PC-3 (cell line): ENCODE data around the gene GNAT3. TPM values are rescaled to one million over a fixed set of nuclear protein-coding genes. Genes with fewer than 3 reads are reported as not detected.

Source experiments
- ATAC-seq: fragments of 200-7000 bp; cut with Tn5 transposase; 2 replicates; pipeline ENCODE4 v1.9.1; 2020; ENCODE audit warnings: mild to moderate bottlenecking, moderate library complexity
- BruUV-seq: library from RNA; stranded (reverse); fragments of 400-500 nt; replicated peaks from 2 replicates; lab custom pipeline; 2021; lab: Mats Ljungman, UMichigan
- CTCF ChIA-PET: fragments of 300-600 bp; sonication (Branson Sonifier 250); formaldehyde crosslinking; loops from one replicate; lab custom pipeline; 2022; ENCODE audit warnings: antibody characterized with exemption; lab: Charles Lee
- POLR2A ChIA-PET: fragments of 300-600 bp; sonication (Branson Sonifier 250); formaldehyde crosslinking; loops from one replicate; lab custom pipeline; 2022; ENCODE audit warnings: antibody characterized with exemption; ENCODE audit not compliant: unreplicated experiment; lab: Charles Lee
- DNase-seq: peaks from one replicate; pipeline ENCODE4 v3.0.0-alpha.2; 2015
- H2AFZ ChIP-seq: fragments of 300-600 bp; sonication (generic); 2 replicates; pipeline ENCODE4 v1.6.0; 2016; ENCODE audit warnings: antibody characterized with exemption, low read length
- H3F3A ChIP-seq: fragments of 300-600 bp; sonication (generic); one replicate; pipeline ENCODE4 v1.6.0; 2017; ENCODE audit warnings: antibody characterized with exemption, low read length, control low read depth, mild to moderate bottlenecking; ENCODE audit not compliant: unreplicated experiment
- H3K27ac ChIP-seq: fragments of 300-600 bp; sonication (generic); 2 replicates; pipeline ENCODE4 v1.5.1; 2016; ENCODE audit warnings: mild to moderate bottlenecking, low read length
- H3K27me3 ChIP-seq: fragments of 300-600 bp; sonication (generic); 2 replicates; pipeline ENCODE4 v1.6.1; 2016; ENCODE audit warnings: low read length, mixed read lengths
- H3K36me3 ChIP-seq: fragments of 300-600 bp; sonication (generic); 2 replicates; pipeline ENCODE4 v1.6.1; 2016; ENCODE audit warnings: low read depth, mixed run types, low read length, mixed read lengths
- H3K4me1 ChIP-seq: fragments of 300-600 bp; sonication (generic); 2 replicates; pipeline ENCODE4 v1.5.1; 2016; ENCODE audit warnings: low read length; ENCODE audit not compliant: insufficient read depth
- H3K4me2 ChIP-seq: fragments of 300-600 bp; sonication (generic); 2 replicates; pipeline ENCODE4 v1.6.0; 2016; ENCODE audit warnings: low read length
- H3K4me3 ChIP-seq: fragments of 300-600 bp; sonication (generic); 2 replicates; pipeline ENCODE4 v1.5.1; 2016; ENCODE audit warnings: mild to moderate bottlenecking, low read length, mixed read lengths
- H3K79me2 ChIP-seq: fragments of 300-600 bp; sonication (generic); 2 replicates; pipeline ENCODE4 v1.6.1; 2017; ENCODE audit warnings: low read length, mixed read lengths
- H3K9ac ChIP-seq: fragments of 300-600 bp; sonication (generic); 2 replicates; pipeline ENCODE4 v1.6.0; 2016; ENCODE audit warnings: mild to moderate bottlenecking, low read length
- H3K9me2 ChIP-seq: fragments of 300-600 bp; sonication (generic); replicated peaks from 2 replicates; pipeline ENCODE4 v1.6.1; 2016; ENCODE audit warnings: mixed run types, low read length, mixed read lengths
- H3K9me3 ChIP-seq: fragments of 300-600 bp; sonication (generic); 2 replicates; pipeline ENCODE4 v1.6.1; 2016; ENCODE audit warnings: low read length, mixed read lengths
- H4K20me1 ChIP-seq: fragments of 300-600 bp; sonication (generic); 2 replicates; pipeline ENCODE4 v1.6.1; 2016; ENCODE audit warnings: low read length, mixed read lengths
- CTCF ChIP-seq: fragments of 300-600 bp; sonication (generic); conservative IDR thresholded peaks from 2 replicates; pipeline ENCODE4 v1.5.1; 2017; ENCODE audit warnings: antibody characterized with exemption, low read depth, mild to moderate bottlenecking, low read length
- EZH2 ChIP-seq: fragments of 300-600 bp; sonication (generic); IDR thresholded peaks from one replicate; pipeline ENCODE4 v1.6.1; 2017; ENCODE audit warnings: antibody characterized with exemption, mild to moderate bottlenecking, low read length; ENCODE audit not compliant: unreplicated experiment
- EZH2phosphoT487 ChIP-seq: fragments of 300-600 bp; sonication (generic); IDR thresholded peaks from 2 replicates; pipeline ENCODE4 v1.6.1; 2018; ENCODE audit warnings: mild to moderate bottlenecking, antibody characterized with exemption, low read length, borderline replicate concordance
- intact Hi-C: fragments of 100-400 bp; cut with micrococcal nuclease; formaldehyde crosslinking; loops from 2 replicates; pipeline ENCODE4 v1.9.0; 2023
- total RNA-seq: library from RNA; depleted of rRNA; stranded (reverse); fragments of >200 nt; gene quantifications from 2 replicates; pipeline ENCODE4 v1.2.3, GENCODE V29; 2014; rRNA removed

Gene GNAT3
- total RNA-seq, 1 experiment from 2014 or later = not detected

- no peak overlapping the region for H3K27ac ChIP-seq
- H2AFZ ChIP-seq = no peak overlapping the region
- ChIA-PET POLR2A (no interaction called here), CTCF (no interaction called here)
- no peaks in the 10 kb centered on the region for H3F3A ChIP-seq
- no peaks in the 10 kb centered on the region for H3K9me3 ChIP-seq
- intact Hi-C loops = no loop called here
- no peak overlapping the region for H3K4me3 ChIP-seq
- H3K36me3 ChIP-seq = no peaks in the 10 kb centered on the region
- peaks cover 6% of the 10 kb centered on the region; the same call in 1 of the 2 replicates for H3K4me1 ChIP-seq
- H3K27me3 ChIP-seq = no peaks in the 10 kb centered on the region
- BruUV-seq = no TSS peak
- TF ChIP-seq CTCF (no peak), EZH2phosphoT487 (no peak), EZH2 (no peak)
- H3K9ac ChIP-seq = no peak overlapping the region
- H3K4me2 ChIP-seq = no peak overlapping the region
- H4K20me1 ChIP-seq = no peaks in the 10 kb centered on the region
- DNase-seq (peak; percentile 70), ATAC-seq (no peak)
- H3K9me2 ChIP-seq = no peaks in the 10 kb centered on the region
- no peaks in the 10 kb centered on the region for H3K79me2 ChIP-seq
Measured at GRCh38 chr7:80412842-80413241, 99.0 kb downstream of the GNAT3 start.

GRCh38 chr7:80411621-80412020 lies 100.2 kb downstream of the GNAT3 start:
- POLR2A ChIA-PET = no interaction called here
- no peak overlapping the region for H2AFZ ChIP-seq
- no peaks in the 10 kb centered on the region for H3K9me3 ChIP-seq
- H3K9ac ChIP-seq = no peak overlapping the region
- H3K9me2 ChIP-seq = no peaks in the 10 kb centered on the region
- DNase-seq (no peak), ATAC-seq (no peak)
- no peaks in the 10 kb centered on the region for H3K36me3 ChIP-seq
- H3F3A ChIP-seq = no peaks in the 10 kb centered on the region
- H3K4me2 ChIP-seq = no peak overlapping the region
- intact Hi-C loops = no loop called here
- no peak for TF ChIP-seq CTCF
- TF ChIP-seq EZH2 = no peak
- H3K79me2 ChIP-seq = no peaks in the 10 kb centered on the region
- no peak overlapping the region for H3K27ac ChIP-seq
- H3K4me3 ChIP-seq = no peak overlapping the region
- CTCF ChIA-PET = no interaction called here
- no TSS peak for BruUV-seq
- H3K4me1 ChIP-seq = peaks cover 6% of the 10 kb centered on the region; the same call in 1 of the 2 replicates
- no peaks in the 10 kb centered on the region for H3K27me3 ChIP-seq
- H4K20me1 ChIP-seq = no peaks in the 10 kb centered on the region

GRCh38 chr7:80410081-80410480 lies 101.8 kb downstream of the GNAT3 start:
- no peaks in the 10 kb centered on the region for H3K27me3 ChIP-seq
- ChIA-PET CTCF (no interaction called here), POLR2A (no interaction called here)
- no peaks in the 10 kb centered on the region for H3K9me3 ChIP-seq
- no peak overlapping the region for H3K4me2 ChIP-seq
- H3K79me2 ChIP-seq = no peaks in the 10 kb centered on the region
- H3K27ac ChIP-seq = no peak overlapping the region
- no peaks in the 10 kb centered on the region for H3F3A ChIP-seq
- peaks cover 6% of the 10 kb centered on the region; the same call in 1 of the 2 replicates for H3K4me1 ChIP-seq
- BruUV-seq = no TSS peak
- no peak overlapping the region for H3K9ac ChIP-seq
- H3K36me3 ChIP-seq = no peaks in the 10 kb centered on the region
- no peak for TF ChIP-seq EZH2
- TF ChIP-seq CTCF = no peak
- no peaks in the 10 kb centered on the region for H4K20me1 ChIP-seq
- ATAC-seq (no peak), DNase-seq (no peak)
- no peaks in the 10 kb centered on the region for H3K9me2 ChIP-seq
- no peak overlapping the region for H3K4me3 ChIP-seq
- no peak overlapping the region for H2AFZ ChIP-seq
- intact Hi-C loops = no loop called here

Other genes with a start within 250 kb of the GNAT3 start
- gene CD36, start 126.6 kb upstream of the GNAT3 start, total RNA-seq = not detected in 2 replicates